Testis (tissue), 2 donors: ENCODE results near the gene SND1.

ENCODE experiments used
- POLR2A ChIP-seq: fragments of 450-650 bp; IDR thresholded peaks from one replicate; pipeline ENCODE4 v1.6.1; 2017; ENCODE audit warnings: antibody characterized with exemption, mild to moderate bottlenecking, moderate library complexity
- TF ChIP-seq, protein P1 (sequence below), 3 experiments: fragments of 450-650 bp in 2 of 3; fragments of 200-600 bp in 1 of 3; sonication (generic) in 1 of 3; IDR thresholded peaks; one replicate each; pipeline ENCODE4 v1.5.1; 2016 to 2019; ENCODE audit warnings: antibody characterized with exemption in 3 of 3, mild to moderate bottlenecking in 2 of 3, moderate library complexity in 1 of 3

DNA sequence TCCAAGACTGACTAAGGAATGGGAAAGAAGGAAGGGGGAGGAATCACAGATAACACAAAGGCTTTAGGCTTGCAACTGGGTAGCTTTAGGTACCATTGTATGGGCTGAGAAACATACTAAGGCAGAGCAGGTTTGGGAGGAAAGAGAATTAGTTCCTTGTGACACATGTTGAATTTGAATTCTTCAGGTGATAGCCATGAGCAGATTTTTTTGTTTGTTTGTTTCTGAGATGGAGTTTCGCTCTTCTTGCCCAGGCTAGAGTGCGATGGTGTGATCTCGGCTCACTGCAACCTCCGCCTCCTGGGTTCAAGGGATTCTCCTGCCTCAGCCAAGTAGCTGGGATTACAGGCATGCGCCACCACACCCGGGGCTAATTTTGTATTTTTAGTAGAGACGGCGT lies 4.4 kb upstream of the SND1 start:
- TF ChIP-seq, protein P1, sequence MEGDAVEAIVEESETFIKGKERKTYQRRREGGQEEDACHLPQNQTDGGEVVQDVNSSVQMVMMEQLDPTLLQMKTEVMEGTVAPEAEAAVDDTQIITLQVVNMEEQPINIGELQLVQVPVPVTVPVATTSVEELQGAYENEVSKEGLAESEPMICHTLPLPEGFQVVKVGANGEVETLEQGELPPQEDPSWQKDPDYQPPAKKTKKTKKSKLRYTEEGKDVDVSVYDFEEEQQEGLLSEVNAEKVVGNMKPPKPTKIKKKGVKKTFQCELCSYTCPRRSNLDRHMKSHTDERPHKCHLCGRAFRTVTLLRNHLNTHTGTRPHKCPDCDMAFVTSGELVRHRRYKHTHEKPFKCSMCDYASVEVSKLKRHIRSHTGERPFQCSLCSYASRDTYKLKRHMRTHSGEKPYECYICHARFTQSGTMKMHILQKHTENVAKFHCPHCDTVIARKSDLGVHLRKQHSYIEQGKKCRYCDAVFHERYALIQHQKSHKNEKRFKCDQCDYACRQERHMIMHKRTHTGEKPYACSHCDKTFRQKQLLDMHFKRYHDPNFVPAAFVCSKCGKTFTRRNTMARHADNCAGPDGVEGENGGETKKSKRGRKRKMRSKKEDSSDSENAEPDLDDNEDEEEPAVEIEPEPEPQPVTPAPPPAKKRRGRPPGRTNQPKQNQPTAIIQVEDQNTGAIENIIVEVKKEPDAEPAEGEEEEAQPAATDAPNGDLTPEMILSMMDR (IDR thresholded peaks at IDR 0.05) = no peak
- TF ChIP-seq POLR2A = no peak
